Right forelimb (tissue), 1 donor: ENCODE results near the gene NAT9.

Source experiments
- DNase-seq: peaks from one replicate; pipeline ENCODE4 v3.0.0-alpha.2; 2018

The NAT9 gene

DNA sequence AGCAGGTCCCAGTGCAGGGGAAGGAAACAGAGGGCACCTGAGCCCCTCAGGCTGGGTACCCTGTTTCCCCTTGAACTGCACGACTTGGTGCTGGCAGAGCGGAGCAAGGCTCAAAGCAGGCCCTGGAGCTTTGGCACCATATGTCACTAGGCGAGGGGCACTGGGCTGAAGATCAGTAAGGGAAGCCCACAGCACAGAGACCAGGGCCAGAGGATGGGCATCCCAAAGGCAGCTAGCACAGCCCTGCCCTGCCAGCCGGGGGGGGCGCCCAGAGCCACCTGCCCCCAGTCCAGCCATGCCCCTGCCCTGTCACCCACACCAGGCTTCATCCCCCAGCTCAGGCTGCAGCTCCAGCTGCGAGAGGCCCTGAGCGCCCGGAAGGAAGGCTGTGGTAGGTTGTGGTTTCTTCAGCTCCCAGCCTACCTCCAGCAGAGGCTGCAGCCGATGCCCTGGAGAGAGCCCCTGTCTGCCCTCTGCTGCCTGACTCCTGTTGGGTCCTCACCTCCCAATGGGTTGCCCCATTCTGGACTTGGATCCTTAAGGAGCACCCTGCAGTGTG lies 16.8 kb downstream of the NAT9 start:
- DNase-seq, result no peak

DNA sequence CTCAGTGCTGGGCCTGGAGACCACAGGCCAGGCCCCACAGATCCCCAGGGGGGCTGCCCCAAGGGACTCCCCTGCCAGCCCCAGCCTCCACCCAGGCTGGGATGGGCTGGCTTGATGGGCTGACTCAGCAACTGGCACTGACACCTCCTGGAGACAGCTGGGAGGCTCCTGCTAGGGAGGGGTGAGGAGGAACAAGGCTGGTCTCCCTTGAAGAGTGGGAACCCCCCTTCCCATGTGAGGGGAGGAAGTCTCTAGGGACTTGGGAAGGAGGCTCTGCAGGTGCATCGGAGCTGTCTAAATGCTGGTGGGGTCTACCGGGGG lies 17.3 kb downstream of the NAT9 start:
- no peak for DNase-seq

- no peak for DNase-seq
These were observed 18.0 kb downstream of the NAT9 start for GRCh38 chr17:74757931-74758847.

GRCh38 chr17:74757502-74757901 lies 18.6 kb downstream of the NAT9 start:
- no peak for DNase-seq

DNA sequence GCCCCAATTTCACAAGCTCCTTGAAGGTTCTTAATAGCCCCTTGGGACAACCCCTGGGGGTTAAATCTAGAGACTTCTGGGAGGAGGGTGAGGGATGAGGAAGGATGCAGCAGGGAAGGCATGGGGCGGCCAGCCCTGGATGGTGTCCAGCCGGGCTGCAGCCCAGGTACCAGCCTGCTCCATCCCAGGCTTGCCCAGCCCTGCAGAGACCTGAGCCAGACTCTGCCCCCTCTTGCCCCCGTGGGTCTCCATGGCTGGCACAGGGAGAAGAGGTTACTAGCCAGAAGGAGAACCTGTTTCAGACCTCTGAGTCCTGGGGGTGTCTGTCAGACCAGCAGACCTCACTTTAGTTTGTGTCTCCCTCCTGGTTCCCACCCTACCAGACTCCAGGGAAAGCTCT lies 19.3 kb downstream of the NAT9 start:
- DNase-seq, result no peak

DNA sequence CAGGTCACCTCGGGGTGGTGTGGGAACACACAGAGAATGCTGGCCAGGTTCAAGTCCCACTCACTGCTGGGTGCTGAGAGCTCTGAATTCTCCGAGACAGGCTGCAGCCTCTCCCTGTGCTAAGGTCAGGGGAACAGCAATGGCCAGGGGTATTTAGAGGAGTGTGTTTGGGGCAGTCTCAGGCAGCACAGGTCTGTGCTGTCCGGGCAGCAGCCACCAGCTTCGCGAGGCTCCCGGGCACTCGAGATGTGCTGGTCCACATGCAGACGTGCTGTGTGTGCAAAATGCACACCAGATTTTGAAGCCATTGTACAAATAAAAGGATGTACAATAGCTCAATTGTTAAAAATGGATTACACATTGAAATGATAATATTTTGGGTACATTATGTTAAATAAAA lies 20.6 kb downstream of the NAT9 start:
- no peak for DNase-seq

DNA sequence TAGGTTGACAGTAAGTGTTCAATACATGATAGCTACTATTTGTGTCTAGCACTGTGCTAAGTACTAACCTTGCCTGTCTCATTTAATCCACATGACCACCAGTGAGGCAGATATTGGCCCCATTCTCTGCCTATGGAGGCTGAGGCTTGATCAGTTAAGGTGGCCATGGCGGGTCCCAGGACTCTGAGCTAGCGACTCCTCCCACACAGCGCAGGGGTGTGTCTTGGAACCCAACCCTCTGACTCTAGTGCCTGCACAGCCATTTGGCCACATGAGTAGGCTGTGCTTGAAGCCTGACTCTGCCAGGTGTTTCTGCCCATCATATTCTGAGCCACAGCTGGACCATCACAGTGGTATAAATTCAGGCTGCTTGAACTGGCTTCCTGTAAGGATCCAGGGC lies 21.3 kb downstream of the NAT9 start:
- DNase-seq, result no peak

DNA sequence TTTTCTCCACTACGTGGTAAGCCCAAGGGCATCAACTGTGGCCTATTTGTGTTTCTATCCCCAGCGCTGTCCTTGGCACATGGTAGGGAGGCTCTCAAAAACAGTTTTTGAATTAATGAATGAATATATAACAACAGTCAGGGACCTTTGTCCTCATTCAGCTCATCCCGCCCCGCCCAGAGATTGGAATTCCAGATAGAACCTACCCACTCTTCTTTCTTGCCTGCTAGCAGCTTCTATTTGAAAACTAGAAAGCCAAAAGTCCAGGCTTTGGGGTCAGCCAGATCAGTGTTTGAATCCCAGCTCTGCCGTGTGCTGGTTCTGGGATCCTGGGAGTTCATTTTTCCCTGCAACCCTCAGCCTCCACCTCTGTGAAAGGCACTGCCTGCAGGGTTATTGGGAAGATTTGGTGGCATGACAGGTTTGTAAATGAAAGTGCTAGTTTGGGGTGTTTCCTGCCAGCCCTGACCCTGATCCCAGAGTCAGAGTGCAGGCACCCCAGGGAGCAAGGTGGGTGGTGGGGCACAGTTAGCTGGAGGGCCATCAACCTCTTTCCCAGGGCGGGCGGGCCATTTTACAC lies 23.2 kb downstream of the NAT9 start:
- DNase-seq, result no peak

DNA sequence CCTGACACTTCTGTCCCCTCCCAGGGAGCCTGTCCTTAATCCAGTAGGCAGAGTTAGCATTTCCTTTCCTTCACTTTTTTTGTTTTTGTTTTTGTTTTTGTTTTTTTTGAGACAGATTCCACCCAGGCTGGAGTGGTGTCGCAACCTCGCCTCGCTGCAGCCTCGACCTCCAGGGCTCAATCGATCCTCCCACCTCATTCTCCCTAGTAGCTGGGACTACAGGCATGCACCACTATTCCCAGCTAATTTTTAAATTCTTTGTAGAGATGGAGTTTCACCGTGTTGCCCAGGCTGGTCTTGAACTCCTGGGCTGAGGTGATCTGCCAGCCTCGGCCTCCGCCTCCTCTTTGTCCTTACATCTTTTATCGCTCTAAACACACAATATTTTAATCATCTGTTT lies 23.7 kb downstream of the NAT9 start:
- DNase-seq, result no peak

GRCh38 chr17:74750327-74751069 lies 25.6 kb downstream of the NAT9 start:
- no peak for DNase-seq

DNA sequence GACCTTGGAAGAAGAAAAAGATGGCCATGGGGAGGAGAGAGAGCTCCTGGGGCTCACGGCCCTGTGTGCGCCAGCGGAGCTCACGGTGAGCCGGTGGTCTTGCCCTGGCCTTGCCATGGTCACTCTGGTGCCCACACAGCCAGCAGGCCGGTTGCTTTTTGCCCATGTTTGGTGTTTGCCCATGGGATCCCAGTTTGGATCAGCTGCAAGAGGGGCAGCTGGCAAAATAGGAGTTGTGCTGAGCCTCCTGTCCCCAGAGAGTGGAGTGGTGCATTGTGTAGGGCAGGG lies 26.2 kb downstream of the NAT9 start:
- DNase-seq, result no peak

DNA sequence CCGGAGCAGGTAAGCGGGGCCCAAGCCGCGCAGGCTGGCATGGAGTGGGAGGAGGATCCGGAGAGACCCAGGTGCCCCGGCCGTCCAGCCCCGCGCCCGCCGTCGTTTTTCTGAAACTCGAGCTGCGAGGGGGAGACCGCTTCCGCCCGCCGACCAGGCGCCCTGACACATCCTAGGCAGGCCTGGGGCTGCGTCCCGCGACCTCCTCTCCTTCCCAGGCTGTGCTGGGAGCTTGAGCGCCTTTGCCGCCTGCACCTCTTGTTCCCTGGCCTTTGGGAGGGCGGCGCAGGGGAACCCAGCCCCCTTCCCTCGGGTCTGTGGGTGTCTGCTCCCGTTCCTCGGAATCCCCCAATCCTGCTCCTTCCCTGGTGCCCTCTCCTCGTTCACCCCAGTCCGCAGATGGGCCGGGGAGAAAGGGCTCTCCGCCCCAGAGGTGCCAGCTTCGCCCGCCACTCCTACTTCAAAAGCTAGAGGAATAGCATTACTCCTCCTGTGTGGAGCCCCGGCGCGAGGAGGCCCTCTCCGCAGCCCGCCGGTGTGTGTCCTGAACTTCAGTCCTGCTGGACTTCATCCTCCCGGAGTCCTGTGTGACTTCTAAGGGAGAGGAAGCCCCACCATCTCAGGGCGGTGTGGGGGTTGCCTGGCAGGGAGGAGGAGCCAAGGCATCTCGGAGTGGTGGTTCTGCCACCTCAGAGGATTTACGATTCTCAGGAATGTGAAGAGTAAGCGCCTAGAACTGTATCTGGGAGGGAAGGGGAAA lies 26.7 kb downstream of the NAT9 start:
- no peak for DNase-seq

DNA sequence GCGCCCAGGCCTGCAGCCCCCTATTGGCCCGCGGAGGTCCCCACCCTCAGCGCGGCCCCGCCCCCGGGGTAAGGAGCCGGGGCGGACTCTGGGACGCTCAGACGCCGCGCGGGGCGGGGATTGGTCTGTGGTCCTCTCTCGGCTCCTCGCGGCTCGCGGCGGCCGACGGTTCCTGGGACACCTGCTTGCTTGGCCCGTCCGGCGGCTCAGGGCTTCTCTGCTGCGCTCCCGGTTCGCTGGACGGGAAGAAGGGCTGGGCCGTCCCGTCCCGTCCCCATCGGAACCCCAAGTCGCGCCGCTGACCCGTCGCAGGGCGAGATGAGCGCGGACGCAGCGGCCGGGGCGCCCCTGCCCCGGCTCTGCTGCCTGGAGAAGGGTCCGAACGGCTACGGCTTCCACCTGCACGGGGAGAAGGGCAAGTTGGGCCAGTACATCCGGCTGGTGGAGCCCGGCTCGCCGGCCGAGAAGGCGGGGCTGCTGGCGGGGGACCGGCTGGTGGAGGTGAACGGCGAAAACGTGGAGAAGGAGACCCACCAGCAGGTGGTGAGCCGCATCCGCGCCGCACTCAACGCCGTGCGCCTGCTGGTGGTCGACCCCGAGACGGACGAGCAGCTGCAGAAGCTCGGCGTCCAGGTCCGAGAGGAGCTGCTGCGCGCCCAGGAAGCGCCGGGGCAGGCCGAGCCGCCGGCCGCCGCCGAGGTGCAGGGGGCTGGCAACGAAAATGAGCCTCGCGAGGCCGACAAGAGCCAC lies 27.4 kb downstream of the NAT9 start, which contains the start of gene NHERF1:
Gene NHERF1 (plus strand): TSS at position 100 of the 750 bp plus-strand sequence. CDS start 219 bp downstream, at position 319.
- DNase-seq, result peak; percentile 91

- no peak for DNase-seq
These were observed 27.9 kb downstream of the NAT9 start for GRCh38 chr17:74748279-74748528.

- no peak for DNase-seq
These were observed 29.2 kb downstream of the NAT9 start for GRCh38 chr17:74746922-74747321.

GRCh38 chr17:74746376-74746775 lies 29.8 kb downstream of the NAT9 start:
- DNase-seq, result no peak

GRCh38 chr17:74745548-74746177 lies 30.5 kb downstream of the NAT9 start:
- no peak for DNase-seq

- peak; percentile 84 for DNase-seq
These were observed 31.2 kb downstream of the NAT9 start for GRCh38 chr17:74744714-74745547.

DNA sequence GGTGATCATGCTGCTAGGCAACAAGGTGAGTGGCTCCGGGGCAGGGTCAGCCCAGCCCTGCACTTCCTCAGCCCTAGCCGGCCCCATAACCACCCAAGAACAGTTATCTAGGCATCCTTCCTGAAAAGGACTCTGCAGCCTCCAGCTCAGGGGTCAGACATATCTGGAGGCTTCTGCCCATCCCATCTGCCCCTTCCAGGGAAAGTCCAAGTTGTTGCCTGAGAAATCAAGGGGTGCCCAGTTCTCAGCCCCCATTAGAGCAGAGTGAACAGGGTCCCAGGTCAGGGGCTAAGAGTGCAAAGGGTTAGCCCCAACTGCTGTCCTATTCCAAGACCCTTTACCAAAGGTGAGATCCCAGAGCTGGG lies 31.8 kb downstream of the NAT9 start:
- DNase-seq, result no peak

- no peak for DNase-seq
These were observed 32.4 kb downstream of the NAT9 start for GRCh38 chr17:74743755-74744154.

GRCh38 chr17:74742978-74743545 lies 33.1 kb downstream of the NAT9 start:
- DNase-seq, result no peak
